ENCODE data around the gene C5orf63. TPM values are rescaled to one million over a fixed set of nuclear protein-coding genes. Genes with fewer than 3 reads are reported as not detected.

The C5orf63 gene
- total and polyA plus RNA-seq, 2 of the 13 experiments (the other 11 are each of a cell fraction or from before 2014, with no cell fraction given) = 7.9 to 8.8 TPM

GRCh38 chr5:127030259-127031146 is 42.8 kb downstream of the C5orf63 start, which contains the start of gene MARCHF3 (continued):
- TF ChIP-seq IKZF5 (CRISPR knock-in tag; IDR thresholded peaks at IDR 0.05) (0 out of 2 replicates have a peak, but pooled peaks have one; percentile 21), IKZF1 (IDR thresholded peaks at IDR 0.05) (no peak), SSRP1 (CRISPR knock-in tag; IDR thresholded peaks at IDR 0.05) (no peak), LRRFIP1 (CRISPR knock-in tag; conservative IDR thresholded peaks at IDR 0.05) (no peak), FOXJ3 (CRISPR knock-in tag; IDR thresholded peaks at IDR 0.05; ENCODE audit: borderline replicate concordance) (no peak), KDM5B (CRISPR knock-in tag; IDR thresholded peaks at IDR 0.05; ENCODE audit: borderline replicate concordance) (peak; percentile 70), SCMH1 (CRISPR knock-in tag; IDR thresholded peaks at IDR 0.05; ENCODE audit: borderline replicate concordance) (no peak), NFAT5 (CRISPR knock-in tag; IDR thresholded peaks at IDR 0.05) (no peak; the same call in 1 of the 2 replicates), NCOR1 (IDR thresholded peaks at IDR 0.05; ENCODE audit: borderline replicate concordance, low read length) (no peak), ZFP36L1 (CRISPR knock-in tag; IDR thresholded peaks at IDR 0.05) (peak; percentile 77; the same call in 1 of the 2 replicates), ZSCAN5A (CRISPR knock-in tag; IDR thresholded peaks at IDR 0.05; ENCODE audit: borderline replicate concordance) (peak; percentile 55; the same call in 1 of the 2 replicates), NFYB (CRISPR knock-in tag; IDR thresholded peaks at IDR 0.05) (peak; percentile 93), ATF7-NPFF (CRISPR knock-in tag; IDR thresholded peaks at IDR 0.05; ENCODE audit: low read depth) (peak; percentile 87), PTBP1 (IDR thresholded peaks at IDR 0.05; ENCODE audit: low read depth, low read length, poor library complexity, severe bottlenecking) (no peak), ZNF558 (CRISPR knock-in tag; IDR thresholded peaks at IDR 0.05; ENCODE audit: borderline replicate concordance) (peak; percentile 63; the same call in 1 of the 2 replicates), HHEX (CRISPR knock-in tag; IDR thresholded peaks at IDR 0.05) (no peak), ZNF672 (CRISPR knock-in tag; IDR thresholded peaks at IDR 0.05) (no peak), ZNF747 (CRISPR knock-in tag; IDR thresholded peaks at IDR 0.05; ENCODE audit: borderline replicate concordance) (peak; percentile 74), SNRNP70 (IDR thresholded peaks at IDR 0.05; ENCODE audit: low read depth, low read length) (no peak)
